HCT116 (cell line): ENCODE results near the gene DPF3. TPM values are rescaled to one million over a fixed set of nuclear protein-coding genes. Genes with fewer than 3 reads are reported as not detected.

ENCODE experiments used
- ATAC-seq: fragments of 200-7000 bp; cut with Tn5 transposase; 2 replicates; pipeline ENCODE4 v1.9.1; 2020; ENCODE audit warnings: mild to moderate bottlenecking, moderate library complexity
- BruUV-seq: library from RNA; stranded (reverse); fragments of 400-500 nt; replicated peaks from 2 replicates; lab custom pipeline; 2021; lab: Mats Ljungman, UMichigan
- CTCF ChIA-PET: fragments of 300-600 bp; sonication (Branson Sonifier 250); formaldehyde crosslinking; loops from one replicate; lab custom pipeline; 2021; ENCODE audit warnings: antibody characterized with exemption; lab: Charles Lee
- POLR2A ChIA-PET: fragments of 300-600, 350-600 bp; sonication (Branson Sonifier 250); formaldehyde crosslinking; loops from one replicate; lab custom pipeline; 2021; ENCODE audit warnings: antibody characterized with exemption; lab: Charles Lee
- RAD21 ChIA-PET, 2 experiments: fragments of 300-600 bp; sonication (Branson Sonifier 250); formaldehyde crosslinking; loops; one replicate each; lab custom pipeline; 2023; ENCODE audit warnings: low total read pairs in 2 of 2; ENCODE audit not compliant: uncharacterized antibody in 2 of 2, unreplicated experiment in 2 of 2, low non-redundant PET in 1 of 2; lab: Charles Lee
- DNase-seq: peaks from one replicate; pipeline ENCODE4 v3.0.0-alpha.2; 2010; ENCODE audit warnings: low read depth, low spot score
- H2AFZ ChIP-seq: fragments of 200-600 bp; shearing (Covaris generic), sonication (generic); 2 replicates; pipeline ENCODE4 v1.6.1; 2017; ENCODE audit warnings: low read depth, mixed run types, mixed read lengths, antibody characterized with exemption, low read length; ENCODE audit not compliant: poor library complexity, severe bottlenecking
- H3K27ac ChIP-seq: 2 replicates; pipeline ENCODE4 v1.5.1; 2012; ENCODE audit warnings: low read depth, low read length
- H3K27me3 ChIP-seq: fragments of 200-600 bp; sonication (generic); 2 replicates; pipeline ENCODE4 v1.6.1; 2016; ENCODE audit warnings: mixed run types, low read length, mixed read lengths; ENCODE audit not compliant: insufficient read depth
- H3K36me3 ChIP-seq, 2 experiments: fragments of 200-500 bp in 1 of 2; fragments of 200-600 bp in 1 of 2; sonication (Bioruptor generic) in 1 of 2; sonication (generic) in 1 of 2; 2 replicates each; pipeline versions ENCODE4 v1.5.1 to v1.6.1; 2014 to 2016; ENCODE audit warnings: low read length in 2 of 2, inconsistent platforms in 1 of 2, mixed read lengths in 1 of 2, mixed run types in 1 of 2; ENCODE audit not compliant: insufficient read depth in 2 of 2, control insufficient read depth in 1 of 2
- H3K4me1 ChIP-seq, 2 experiments: fragments of 200-600 bp in 1 of 2; sonication (generic) in 1 of 2; 2 replicates each; pipeline versions ENCODE4 v1.5.1 to v1.6.1; 2012 to 2017; ENCODE audit warnings: low read length in 2 of 2, inconsistent platforms in 1 of 2, mild to moderate bottlenecking in 1 of 2, mixed read lengths in 1 of 2, mixed run types in 1 of 2, moderate library complexity in 1 of 2; ENCODE audit not compliant: insufficient read depth in 2 of 2, control insufficient read depth in 1 of 2
- H3K4me2 ChIP-seq: fragments of 200-600 bp; sonication (generic); 2 replicates; pipeline ENCODE4 v1.6.1; 2017; ENCODE audit warnings: mixed run types, low read length, mixed read lengths
- H3K4me3 ChIP-seq, 2 experiments: fragments of 200-600 bp in 1 of 2; sonication (generic) in 1 of 2; replicated peaks in 1 of 2; 2 replicates each; pipeline ENCODE4 v1.5.1; 2011 to 2016; ENCODE audit warnings: low read length in 2 of 2, control low read depth in 1 of 2, low read depth in 1 of 2, mild to moderate bottlenecking in 1 of 2, mixed read lengths in 1 of 2, mixed run types in 1 of 2
- H3K79me2 ChIP-seq: fragments of 200-600 bp; sonication (generic); 2 replicates; pipeline ENCODE4 v1.6.1; 2017; ENCODE audit warnings: mild to moderate bottlenecking, mixed run types, low read length, moderate library complexity, mixed read lengths; ENCODE audit not compliant: insufficient read depth
- H3K9ac ChIP-seq: fragments of 200-600 bp; sonication (generic); 2 replicates; pipeline ENCODE4 v1.6.1; 2016; ENCODE audit warnings: low read length, mixed read lengths
- H3K9me2 ChIP-seq: fragments of 200-600 bp; sonication (generic), shearing (Covaris generic); 2 replicates; pipeline ENCODE4 v1.6.1; 2017; ENCODE audit warnings: mixed run types, mild to moderate bottlenecking, moderate library complexity; ENCODE audit not compliant: insufficient read depth
- H3K9me3 ChIP-seq, 2 experiments: fragments of 200-500 bp in 1 of 2; fragments of 200-600 bp in 1 of 2; sonication (Bioruptor generic) in 1 of 2; sonication (generic) in 1 of 2; 2 replicates each; pipeline ENCODE4 v1.6.1; 2014 to 2017; ENCODE audit warnings: low read length in 2 of 2, mixed read lengths in 2 of 2, inconsistent platforms in 1 of 2, low read depth in 1 of 2, mild to moderate bottlenecking in 1 of 2, mixed run types in 1 of 2, moderate library complexity in 1 of 2; ENCODE audit not compliant: control insufficient read depth in 1 of 2, insufficient read depth in 1 of 2
- H4K20me1 ChIP-seq: fragments of 200-600 bp; sonication (generic), shearing (Covaris generic); 2 replicates; pipeline ENCODE4 v1.6.1; 2017; ENCODE audit warnings: mixed run types, mild to moderate bottlenecking, moderate library complexity; ENCODE audit not compliant: insufficient read depth
- ATF3 ChIP-seq: IDR thresholded peaks from 2 replicates; pipeline ENCODE4 v1.6.1; 2012
- EGR1 ChIP-seq: IDR thresholded peaks from 2 replicates; pipeline ENCODE4 v1.6.1; 2012; ENCODE audit warnings: low read depth
- REST ChIP-seq: IDR thresholded peaks from 2 replicates; pipeline ENCODE4 v1.6.1; 2012; ENCODE audit warnings: low read depth
- intact Hi-C: fragments of 100-400 bp; cut with micrococcal nuclease; formaldehyde crosslinking; loops from 2 replicates; pipeline ENCODE4 v1.10.0; 2022
- total RNA-seq: library from RNA; stranded (reverse); gene quantifications from one replicate; pipeline ENCODE4 v1.2.1, GENCODE V29; 2021; ENCODE audit not compliant: unreplicated experiment
- TF ChIP-seq, protein P1 (sequence below): IDR thresholded peaks from 2 replicates; pipeline ENCODE4 v1.6.1; 2011; ENCODE audit warnings: mild to moderate bottlenecking, low read length, moderate library complexity; ENCODE audit not compliant: insufficient replicate concordance; ENCODE audit errors: extremely low read depth

Gene DPF3
- total RNA-seq, 1 experiment from 2014 or later: 0.27 TPM

DNA sequence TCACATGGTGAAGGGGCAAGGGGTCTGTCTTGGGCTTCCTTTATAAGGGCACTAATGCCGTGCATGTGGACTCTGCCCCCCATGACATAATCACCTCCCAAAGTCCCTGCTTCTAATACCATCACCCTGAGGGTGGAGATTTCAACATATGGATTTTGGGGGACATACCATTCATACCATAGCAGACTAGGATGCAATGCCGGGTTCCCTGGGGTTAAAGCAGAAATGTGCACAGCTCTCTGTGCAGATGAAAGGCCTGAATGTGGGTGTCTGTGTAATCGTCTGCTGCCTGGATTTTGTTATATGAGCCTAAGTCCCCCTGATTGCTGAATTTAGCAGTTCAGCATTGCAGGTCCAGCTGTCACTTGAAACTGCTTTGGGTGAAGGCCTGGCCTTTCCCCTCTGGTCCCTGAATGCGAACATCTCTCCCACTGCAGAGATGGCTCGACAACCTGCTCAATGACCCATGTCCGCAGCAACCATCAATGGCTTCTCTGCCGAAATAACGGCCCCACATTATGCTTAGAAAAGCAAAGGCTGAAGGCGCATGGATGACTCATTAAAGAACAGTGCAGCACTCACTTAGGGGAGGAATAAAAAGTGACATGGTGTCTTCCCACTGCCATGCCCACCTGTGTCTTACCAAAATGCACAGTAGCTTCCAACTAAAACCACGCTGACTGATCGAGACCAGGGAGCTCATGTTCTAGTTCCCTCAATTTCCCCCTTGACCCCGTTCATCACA is 286.3 kb downstream of the DPF3 start:
- H4K20me1 ChIP-seq: no peaks in the 10 kb centered on the region
- H3K4me1 ChIP-seq: peaks cover 7 to 20% of the 10 kb centered on the region in 2 experiments
- ChIA-PET RAD21 (no interaction called here), CTCF (interaction anchor here (1.0 kb wide), 1 partner anchor 53 kb away, joined by 3 read pairs; no protein-coding TSS in a partner anchor), POLR2A (interaction anchor here (0.6 kb wide), 1 partner anchor 8 kb away, joined by 4 read pairs; no protein-coding TSS in a partner anchor)
- ATAC-seq (no peak), DNase-seq (no peak)
- TF ChIP-seq, protein P1, sequence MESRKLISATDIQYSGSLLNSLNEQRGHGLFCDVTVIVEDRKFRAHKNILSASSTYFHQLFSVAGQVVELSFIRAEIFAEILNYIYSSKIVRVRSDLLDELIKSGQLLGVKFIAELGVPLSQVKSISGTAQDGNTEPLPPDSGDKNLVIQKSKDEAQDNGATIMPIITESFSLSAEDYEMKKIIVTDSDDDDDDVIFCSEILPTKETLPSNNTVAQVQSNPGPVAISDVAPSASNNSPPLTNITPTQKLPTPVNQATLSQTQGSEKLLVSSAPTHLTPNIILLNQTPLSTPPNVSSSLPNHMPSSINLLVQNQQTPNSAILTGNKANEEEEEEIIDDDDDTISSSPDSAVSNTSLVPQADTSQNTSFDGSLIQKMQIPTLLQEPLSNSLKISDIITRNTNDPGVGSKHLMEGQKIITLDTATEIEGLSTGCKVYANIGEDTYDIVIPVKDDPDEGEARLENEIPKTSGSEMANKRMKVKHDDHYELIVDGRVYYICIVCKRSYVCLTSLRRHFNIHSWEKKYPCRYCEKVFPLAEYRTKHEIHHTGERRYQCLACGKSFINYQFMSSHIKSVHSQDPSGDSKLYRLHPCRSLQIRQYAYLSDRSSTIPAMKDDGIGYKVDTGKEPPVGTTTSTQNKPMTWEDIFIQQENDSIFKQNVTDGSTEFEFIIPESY: no peak
- TF ChIP-seq REST (no peak), ATF3 (no peak), EGR1 (no peak)
- H3K9ac ChIP-seq: no peak overlapping the region; the same call in 1 of the 2 replicates
- no peaks in the 10 kb centered on the region; the same call in 1 of the 2 replicates for H3K9me2 ChIP-seq
- no peaks in the 10 kb centered on the region for H3K79me2 ChIP-seq
- H2AFZ ChIP-seq: no peak overlapping the region
- no peaks in the 10 kb centered on the region for H3K36me3 ChIP-seq
- intact Hi-C loops: no loop called here
- peak overlapping the region; percentile 57 for H3K4me2 ChIP-seq
- H3K4me3 ChIP-seq: no peak overlapping the region
- peak overlapping the region; percentile 33; the same call in 1 of the 2 replicates for H3K27ac ChIP-seq
- BruUV-seq: no TSS peak
- H3K9me3 ChIP-seq: no peaks in the 10 kb centered on the region
- H3K27me3 ChIP-seq: no peaks in the 10 kb centered on the region
